Raji (cell line): ENCODE results near the gene STK38.

Experiments used
- POLR2A ChIP-seq: IDR thresholded peaks from 2 replicates; pipeline ENCODE4 v1.6.1; 2011; ENCODE audit warnings: low read depth, low read length, control low read depth; ENCODE audit not compliant: insufficient read depth

Gene STK38

DNA sequence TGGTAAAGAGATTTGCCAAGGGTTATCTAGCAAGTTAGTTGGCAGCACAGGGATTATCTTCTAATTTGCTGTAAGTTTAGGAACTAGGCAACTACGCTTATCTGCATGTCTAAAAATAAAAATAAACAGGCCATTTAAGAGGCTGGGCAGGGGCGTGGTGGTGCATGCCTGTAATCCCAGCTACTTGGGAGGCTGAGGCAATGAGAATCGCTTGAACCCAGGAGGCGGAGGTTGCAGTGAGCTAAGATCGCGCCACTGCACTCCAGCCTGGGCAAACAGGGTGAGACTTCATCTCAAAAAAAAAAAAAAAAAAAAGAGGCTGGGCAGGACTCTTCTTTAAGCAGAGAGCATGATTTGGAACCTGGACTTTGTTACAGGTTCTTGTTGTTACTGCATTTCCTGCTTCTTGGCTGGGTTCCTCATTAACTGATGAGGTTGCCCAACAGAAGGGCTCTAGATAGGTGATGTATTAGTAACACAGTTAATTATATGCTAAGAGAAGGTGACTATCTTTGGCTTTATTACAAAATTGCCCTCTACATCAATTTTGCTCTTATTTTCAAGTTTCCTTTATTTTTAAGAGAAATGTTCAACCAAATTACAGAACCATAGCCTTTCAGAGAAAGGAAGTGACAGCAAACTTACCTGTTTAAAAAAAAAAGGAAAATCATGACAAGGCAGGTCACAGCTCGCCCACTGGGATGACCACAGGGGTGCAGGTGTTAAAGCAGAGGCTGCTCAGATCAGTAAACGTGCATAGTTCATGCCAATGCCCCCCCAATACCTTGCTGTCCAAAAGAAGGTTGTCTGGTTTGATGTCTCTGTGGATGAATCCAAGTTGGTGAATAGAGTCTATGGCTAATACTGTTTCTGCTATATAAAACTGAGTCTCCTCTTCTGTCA lies 32.5 kb downstream of the STK38 start:
- no peak for TF ChIP-seq POLR2A

DNA sequence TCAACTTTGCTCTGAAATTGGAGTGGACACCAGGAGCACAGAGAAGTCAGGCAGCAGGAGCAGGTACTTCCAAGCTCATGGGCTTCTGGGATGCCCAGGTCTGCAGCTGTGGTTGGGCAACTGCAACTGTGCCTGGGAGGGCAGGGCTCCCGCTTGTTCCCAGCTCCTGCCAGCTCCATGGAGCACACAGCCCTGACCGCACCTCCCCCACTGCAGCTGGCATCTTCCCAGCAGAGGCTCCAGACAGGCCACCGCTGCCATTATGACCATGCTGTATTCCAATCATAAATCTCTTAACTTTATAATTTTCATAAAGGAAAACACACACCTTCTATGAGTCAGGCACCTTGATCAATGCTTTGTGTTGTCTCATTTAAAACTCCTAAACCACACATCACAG lies 36.9 kb downstream of the STK38 start:
- no peak for TF ChIP-seq POLR2A

DNA sequence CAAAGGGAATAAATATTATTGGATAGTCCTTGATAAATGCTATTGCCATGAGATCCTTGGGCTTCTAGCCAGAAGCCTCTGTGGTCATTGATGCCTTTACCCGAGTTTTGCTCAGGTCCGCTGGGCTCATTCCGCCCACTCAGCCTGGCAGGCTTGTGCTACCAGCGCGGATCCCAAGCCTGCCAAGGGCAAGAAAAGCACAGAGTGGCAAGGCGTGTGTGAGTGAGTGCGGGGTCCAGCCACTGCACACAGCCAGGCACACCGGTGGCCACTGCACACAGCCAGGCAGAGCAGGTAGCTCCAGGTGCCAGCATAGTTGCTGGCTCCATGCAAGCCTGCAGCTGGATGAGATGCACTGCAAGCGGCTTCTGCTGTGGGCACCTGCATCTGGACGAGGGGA lies 38.7 kb downstream of the STK38 start:
- no peak for TF ChIP-seq POLR2A

DNA sequence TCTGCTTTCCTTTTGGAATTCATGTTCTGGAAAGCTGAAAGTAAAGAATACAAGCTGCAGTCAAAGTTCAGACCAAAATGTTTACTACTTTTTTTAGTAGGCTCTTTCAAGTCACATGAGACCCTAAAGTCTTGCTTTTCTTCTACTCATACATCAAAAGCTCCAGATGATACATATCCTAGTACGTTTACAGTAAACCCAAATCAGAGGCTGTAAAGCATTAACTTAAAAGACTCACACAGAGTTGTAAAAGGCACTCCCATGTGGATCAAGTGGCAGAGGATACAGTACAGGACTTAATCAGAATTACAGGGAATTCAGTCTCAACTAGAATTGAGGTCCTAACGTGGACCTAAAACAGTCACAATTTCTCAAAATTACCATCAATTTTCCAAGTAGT lies 40.7 kb downstream of the STK38 start:
- no peak for TF ChIP-seq POLR2A

DNA sequence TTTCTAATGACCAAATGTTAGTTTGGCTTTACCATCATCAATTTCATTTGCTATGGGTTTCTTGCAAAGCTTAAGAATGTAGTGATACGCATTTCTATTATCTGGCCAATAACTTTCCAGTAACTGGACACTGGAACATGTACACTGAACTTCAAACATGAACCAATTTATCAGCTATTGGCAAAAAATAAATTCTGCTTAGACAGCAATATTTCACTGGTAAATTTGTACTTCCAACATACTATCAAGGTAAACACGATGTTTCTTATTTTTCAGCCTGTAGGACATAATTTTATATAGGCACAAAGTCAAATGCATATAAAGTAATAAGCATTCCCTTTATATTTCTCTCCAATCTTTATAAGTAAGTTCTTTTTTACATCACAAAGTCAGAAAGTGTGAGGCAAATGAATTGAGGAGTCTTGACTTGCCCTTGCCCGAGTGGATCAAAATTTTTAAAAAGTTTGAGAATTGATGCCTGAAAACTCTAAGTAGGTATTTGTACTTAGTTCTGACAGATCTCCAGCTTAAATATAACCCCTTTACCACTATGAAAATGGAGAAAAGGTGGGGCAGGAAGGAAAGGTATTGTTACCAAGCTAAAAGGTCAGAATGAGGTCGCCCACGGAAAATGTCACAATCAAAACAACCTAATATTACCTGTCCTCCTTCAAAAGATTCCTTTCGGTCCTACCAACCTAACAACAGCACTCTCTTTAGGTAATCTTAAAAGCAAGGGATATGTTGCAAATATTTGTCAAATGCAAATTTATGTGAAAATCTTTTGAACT lies 41.3 kb downstream of the STK38 start:
- TF ChIP-seq POLR2A: no peak

DNA sequence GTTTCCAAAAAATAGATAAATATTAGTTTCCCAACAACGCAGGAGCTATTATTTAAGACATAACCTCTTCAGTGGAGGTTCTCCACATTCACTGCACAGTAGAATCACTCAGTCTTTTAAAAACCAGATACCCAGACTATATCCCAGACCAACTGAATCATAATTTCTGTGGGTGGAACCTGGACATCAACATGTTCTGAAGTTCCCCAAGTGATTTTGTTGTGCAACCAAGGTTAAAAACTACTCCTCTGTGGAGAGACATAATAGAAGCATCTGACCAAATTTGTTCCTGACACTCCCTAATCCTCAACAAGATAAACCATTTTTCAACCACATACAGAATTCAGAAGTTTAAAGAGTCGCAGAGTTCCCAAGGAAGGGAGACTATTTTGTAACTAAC lies 42.3 kb downstream of the STK38 start:
- no peak for TF ChIP-seq POLR2A

DNA sequence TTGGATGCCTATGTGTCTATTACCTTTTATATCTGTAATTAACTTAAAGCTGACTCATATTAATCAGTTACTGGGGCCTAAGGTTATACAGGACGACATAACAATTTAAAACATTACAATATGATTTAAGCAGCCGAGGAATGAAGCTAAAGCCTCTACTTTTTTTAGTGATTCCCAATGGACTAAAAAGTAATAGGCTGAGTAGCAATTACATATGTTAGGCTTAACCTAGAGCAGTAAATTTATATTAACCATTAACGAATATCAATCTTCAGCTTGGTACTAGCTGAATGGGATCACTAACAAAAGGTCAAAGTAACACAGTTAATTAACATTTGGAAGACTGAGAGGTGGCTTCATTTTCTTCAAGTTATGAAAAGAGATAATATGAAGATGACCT lies 43.1 kb downstream of the STK38 start:
- TF ChIP-seq POLR2A: no peak

DNA sequence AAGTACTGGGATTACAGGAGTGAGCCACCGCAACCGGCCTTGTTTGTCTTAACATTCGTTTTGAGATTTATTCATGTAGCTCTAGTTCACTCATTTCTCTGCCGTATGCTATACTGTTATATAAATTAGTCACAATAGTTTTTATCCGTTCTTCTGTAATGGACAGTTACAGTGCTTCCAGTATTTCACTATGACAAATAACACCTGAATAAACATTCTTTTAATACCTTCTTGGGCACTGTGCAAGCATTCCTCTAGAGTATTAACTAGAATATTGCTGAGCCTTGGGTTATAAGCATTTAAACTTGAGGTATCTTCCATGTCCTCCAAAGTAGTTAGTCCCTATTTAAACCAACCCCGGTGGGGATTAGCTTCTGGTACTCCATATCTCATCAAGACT lies 45.6 kb downstream of the STK38 start:
- no peak for TF ChIP-seq POLR2A

DNA sequence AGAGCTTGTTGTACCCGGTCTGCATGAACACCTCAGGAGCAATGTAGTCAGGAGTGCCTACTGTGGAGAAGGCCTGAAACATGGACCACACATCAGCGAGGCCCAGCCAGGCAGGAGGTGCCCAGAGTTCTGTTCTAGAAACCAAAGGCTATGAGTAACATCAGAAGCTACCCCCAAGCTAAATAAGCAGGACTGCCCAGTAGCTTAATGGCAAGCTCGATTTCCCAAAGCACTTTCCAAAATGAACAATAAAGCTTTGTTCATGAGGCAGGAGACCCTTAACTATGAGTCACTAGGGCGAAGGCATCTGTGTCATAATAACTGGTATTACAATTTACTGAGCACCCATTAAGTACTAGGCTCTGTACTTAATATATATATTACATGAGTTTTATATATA lies 47.4 kb downstream of the STK38 start:
- no peak for TF ChIP-seq POLR2A

DNA sequence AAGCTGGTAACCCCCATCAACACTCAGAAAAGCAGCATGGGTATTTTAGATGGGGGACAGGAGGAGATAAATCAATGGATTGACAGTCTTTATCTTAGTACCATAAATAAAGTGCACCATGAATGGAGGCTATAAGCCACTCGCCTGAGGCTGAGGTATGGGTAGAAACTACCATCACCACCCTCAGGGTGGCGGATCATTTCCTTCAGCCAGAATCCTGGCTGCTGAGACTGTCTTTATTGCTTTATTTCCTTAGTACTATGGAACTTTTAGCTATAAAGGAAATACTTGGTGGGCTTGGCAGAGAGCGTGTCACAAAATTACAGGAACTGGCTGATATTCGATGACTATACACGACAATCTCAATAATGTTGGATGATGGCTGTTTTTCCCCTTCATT lies 52.2 kb downstream of the STK38 start:
- TF ChIP-seq POLR2A: no peak

DNA sequence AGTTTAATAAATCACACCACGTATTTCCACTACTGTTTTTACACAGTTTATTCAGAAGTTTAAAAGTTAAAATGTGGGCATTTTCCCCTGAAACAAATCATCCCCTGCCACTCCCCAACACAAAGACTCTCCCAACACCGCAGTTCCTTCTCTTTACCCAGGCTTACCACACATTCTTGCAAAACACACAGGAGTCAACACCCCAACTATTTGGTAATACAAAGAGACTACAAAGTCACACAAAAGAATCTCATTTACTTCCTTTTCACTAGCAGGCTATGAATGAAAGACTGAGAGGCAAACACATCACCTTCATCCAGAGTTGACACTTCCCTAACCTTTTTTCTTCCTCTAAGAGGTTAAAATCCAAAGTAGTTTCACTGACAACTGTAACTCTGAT lies 53.4 kb downstream of the STK38 start:
- TF ChIP-seq POLR2A: no peak

DNA sequence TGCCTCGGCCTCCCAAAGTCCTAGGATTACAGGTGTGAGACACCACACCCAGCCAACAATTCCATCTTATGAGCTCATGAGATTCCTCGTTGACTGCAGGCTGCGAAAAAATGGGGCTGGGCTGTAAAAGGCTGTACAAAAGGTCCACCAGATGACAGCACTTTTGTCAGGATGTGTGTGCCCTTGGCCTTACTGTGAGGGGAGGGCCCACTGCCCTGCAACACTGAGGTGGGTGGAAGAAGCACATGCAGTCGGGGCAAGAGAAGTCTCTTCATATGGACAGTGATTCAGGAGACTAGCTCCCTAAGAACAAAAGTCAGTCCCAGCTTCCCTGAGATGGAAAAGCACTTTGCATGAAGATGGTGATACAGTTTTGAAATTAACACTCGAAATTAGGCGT lies 54.0 kb downstream of the STK38 start:
- no peak for TF ChIP-seq POLR2A

DNA sequence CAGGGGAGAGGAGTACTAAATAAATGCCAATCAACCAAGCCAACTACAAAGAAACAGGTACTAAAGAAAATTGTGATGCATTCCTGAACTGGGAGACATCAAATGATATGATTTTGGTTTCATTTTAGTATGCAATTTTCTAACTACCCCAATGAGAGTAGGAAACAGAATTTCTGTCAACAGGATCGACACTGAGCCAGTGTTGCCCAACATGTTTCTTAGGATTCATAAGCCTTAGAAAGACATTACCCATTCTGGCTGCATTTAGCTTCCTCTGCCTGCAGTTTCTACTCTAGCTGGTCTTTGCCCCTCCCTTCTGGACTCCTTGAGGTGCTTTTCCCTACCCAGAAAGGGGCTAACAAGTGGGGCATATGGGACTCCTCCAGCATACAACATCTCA lies 54.7 kb downstream of the STK38 start:
- TF ChIP-seq POLR2A: no peak

DNA sequence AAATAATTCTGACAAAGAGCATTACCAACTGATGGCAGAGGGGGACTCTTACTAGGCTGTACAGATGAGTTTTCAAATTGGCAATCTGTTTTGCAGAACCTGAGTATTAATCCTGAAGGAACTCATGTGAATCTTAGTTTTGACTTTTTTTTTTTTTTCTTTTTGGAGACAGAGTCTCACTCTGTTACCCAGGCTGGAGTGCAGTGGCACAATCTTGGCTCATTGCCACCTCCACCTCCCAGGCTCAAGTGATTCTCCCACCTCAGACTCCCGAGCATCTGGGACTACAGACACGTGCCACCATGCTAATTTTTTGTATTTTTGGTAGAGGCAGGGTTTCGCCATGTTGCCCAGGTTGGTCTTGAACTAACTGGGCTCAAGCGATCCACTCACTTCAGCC lies 55.2 kb downstream of the STK38 start:
- TF ChIP-seq POLR2A: no peak

DNA sequence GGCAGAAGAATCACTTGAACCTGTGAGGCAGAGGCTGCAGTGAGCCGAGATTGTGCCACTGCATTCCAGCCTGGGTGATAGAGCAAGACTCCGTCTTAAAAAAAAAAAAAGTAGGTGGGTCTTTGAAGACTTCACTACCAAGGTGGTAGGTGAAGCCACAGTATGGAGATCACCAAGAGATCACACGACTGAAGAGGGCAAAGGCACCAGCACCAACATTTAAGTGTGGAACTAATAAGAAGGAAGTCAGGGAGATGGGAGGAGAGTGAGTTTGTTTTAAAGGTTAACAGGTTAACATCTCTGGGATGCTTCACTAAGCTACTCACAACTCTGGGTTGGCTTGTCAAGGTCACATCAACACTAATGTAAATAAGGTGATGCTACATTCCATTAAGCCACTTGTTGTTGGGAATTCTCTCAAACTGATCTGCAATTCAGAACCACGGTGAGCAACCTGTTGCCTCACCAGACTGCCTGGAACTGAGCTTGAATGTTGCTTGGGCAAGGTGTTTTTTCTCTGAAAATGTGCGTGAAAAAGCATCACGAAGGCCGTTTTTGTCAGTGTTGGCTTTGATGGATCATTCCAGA lies 55.8 kb downstream of the STK38 start:
- TF ChIP-seq POLR2A: no peak

DNA sequence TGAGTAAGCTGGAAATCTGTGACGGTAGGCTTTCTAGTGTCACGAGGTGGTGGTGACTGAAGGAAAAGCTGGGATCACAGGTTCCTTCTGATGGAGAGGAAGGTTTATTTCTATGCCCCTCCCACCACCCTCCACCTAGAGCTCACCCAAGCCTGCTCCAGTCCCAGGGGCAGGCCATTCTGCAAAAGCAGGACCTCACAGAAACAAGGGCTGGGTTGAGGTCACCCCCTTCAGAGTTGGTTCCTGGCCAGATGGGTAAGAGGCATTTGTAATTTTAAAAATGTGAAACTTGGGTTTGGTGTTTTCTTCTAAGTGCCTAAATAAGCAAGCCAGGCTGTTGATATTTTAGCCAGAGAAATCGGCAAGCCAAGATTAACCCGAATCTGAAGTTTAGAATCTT lies 57.9 kb downstream of the STK38 start:
- no peak for TF ChIP-seq POLR2A

DNA sequence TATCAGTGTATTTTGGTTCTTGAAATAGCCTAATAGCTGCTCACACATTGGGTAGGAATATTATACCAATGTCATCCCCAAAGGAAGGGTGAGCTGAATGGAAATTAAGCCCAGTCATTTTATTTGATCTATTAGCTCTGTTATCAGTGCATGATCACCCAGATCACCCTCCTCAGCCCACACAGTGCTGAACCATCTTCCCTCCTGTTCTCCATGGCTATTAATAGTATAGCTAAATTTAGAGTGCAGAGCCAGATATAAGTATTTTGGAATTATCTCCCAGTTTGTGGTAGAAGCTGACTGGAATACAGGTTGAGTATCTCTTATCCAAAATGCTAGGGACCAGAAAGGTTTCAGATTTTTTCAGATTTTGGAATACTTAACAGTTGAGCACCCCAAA lies 59.1 kb downstream of the STK38 start:
- TF ChIP-seq POLR2A: no peak

DNA sequence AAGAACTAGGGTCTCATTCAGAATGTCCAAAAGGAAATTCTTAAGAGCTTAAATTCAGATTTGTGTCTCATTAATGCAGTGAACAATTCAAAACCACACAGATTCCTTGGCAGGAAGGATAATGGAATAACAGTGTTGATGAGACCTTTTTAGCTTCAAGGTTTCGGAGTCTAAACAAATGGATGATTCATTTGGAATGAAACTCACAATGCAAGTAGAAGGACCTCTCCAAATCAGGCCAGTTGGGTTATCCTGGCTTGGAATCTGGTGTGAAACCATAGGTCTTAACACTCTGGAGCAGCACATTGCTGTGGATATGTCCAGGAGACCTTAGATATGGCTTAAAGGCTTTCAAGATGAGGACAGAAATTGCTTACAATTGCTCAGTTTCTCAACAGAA lies 59.6 kb downstream of the STK38 start:
- TF ChIP-seq POLR2A: no peak
